Gastroesophageal sphincter (tissue), 4 donors: Measurements from ENCODE around the gene GP2. TPM values are rescaled to one million over a fixed set of nuclear protein-coding genes. Genes with fewer than 3 reads are reported as not detected.

Experiments used
- ATAC-seq: fragments of 150-250 bp; one replicate; pipeline ENCODE4 v1.9.1; 2016; ENCODE audit warnings: mild to moderate bottlenecking, moderate library complexity
- H3K27ac ChIP-seq, 4 donors: fragments of 200-600 bp; sonication (generic) in 3 of 4; 1 replicate in 3 of 4; 2 replicates in 1 of 4; pipeline ENCODE4 v1.5.1; 2016 to 2019
- H3K27me3 ChIP-seq: fragments of 200-600 bp; sonication (generic); one replicate; pipeline ENCODE4 v1.5.1; 2019
- H3K36me3 ChIP-seq, 2 donors: fragments of 200-600 bp; sonication (generic); one replicate each; pipeline ENCODE4 v1.5.1; 2019; ENCODE audit warnings: control low read depth in 1 of 2
- H3K4me1 ChIP-seq, 3 donors: fragments of 200-600 bp; sonication (generic); 1 replicate in 2 of 3; 2 replicates in 1 of 3; pipeline ENCODE4 v1.5.1; 2016 to 2019; ENCODE audit warnings: control low read depth in 2 of 3
- H3K4me3 ChIP-seq, 2 donors: fragments of 200-600 bp; sonication (generic); one replicate each; pipeline ENCODE4 v1.5.1; 2019; ENCODE audit warnings: mild to moderate bottlenecking in 1 of 2, moderate library complexity in 1 of 2
- H3K9me3 ChIP-seq, 3 donors: fragments of 200-600 bp; sonication (generic); one replicate each; pipeline ENCODE4 v1.5.1; 2017 to 2019; ENCODE audit warnings: control low read depth in 2 of 3
- EP300 ChIP-seq: sonication (generic); formaldehyde crosslinking; IDR thresholded peaks from one replicate; pipeline ENCODE4 v1.6.1; 2017; ENCODE audit warnings: antibody characterized with exemption, mild to moderate bottlenecking
- POLR2A ChIP-seq, 2 donors: fragments of 450-650 bp; IDR thresholded peaks; one replicate each; pipeline ENCODE4 v1.6.1; 2017; ENCODE audit warnings: antibody characterized with exemption in 2 of 2, mild to moderate bottlenecking in 2 of 2, moderate library complexity in 1 of 2
- POLR2AphosphoS5 ChIP-seq: sonication (generic); formaldehyde crosslinking; IDR thresholded peaks from one replicate; pipeline ENCODE4 v1.6.1; 2017; ENCODE audit warnings: antibody characterized with exemption
- WGBS, 2 donors: methylation state at CpG; one replicate each; pipeline ENCODE4 v1.1.5; 2018; ENCODE audit warnings: low coverage in 1 of 2; 5-methylcytosine and 5-hydroxymethylcytosine counted together
- total RNA-seq, 4 donors: library from RNA; depleted of rRNA; stranded (reverse); fragments of >200 nt; gene quantifications; one replicate each; pipeline ENCODE4 v1.1.0, GENCODE V29; 2016
- TF ChIP-seq, protein P1 (sequence below), 4 experiments: fragments of 200-600 bp in 2 of 4; fragments of 450-650 bp in 2 of 4; sonication (generic) in 1 of 4; IDR thresholded peaks; one replicate each; pipeline ENCODE4 v1.5.1; 2017 to 2019; ENCODE audit warnings: antibody characterized with exemption in 4 of 4, mild to moderate bottlenecking in 2 of 4, moderate library complexity in 2 of 4

GP2 gene
- total RNA-seq, 4 donors from 2014 or later = 0.10 TPM; not detected in 3

DNA sequence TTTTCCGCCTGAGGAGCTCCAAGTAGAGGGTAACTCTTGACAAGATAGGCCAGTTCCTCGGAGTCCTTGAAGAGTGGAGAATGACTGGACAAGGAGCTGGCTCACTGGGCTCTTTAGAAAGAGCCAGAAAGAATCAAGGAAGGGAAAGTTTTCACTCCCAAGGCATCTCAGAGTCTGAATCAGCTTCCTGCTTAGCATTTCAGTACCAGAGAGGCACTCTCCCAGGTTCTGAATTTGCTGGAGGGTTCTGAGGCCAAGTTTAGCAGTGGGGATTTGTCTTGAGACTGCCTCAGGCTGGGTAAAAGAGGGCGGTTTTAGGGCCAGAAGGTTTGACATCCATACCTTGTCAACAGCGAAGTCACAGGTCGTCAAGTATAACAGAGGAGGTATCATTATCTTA lies 25.5 kb downstream of the GP2 start:
- Histone ChIP-seq H3K9me3 (no peaks in the 10 kb centered on the region), H3K27me3 (peaks cover 19% of the 10 kb centered on the region), H3K4me3 (no peak overlapping the region), H3K36me3 (no peaks in the 10 kb centered on the region), H3K27ac (no peak overlapping the region), H3K4me1 (no peaks in the 10 kb centered on the region)
- WGBS, 2 donors = 55 to 57% methylated on average over 3 to 5 of the region's 5 CpGs
- no peak for ATAC-seq
- no peak for TF ChIP-seq POLR2A (IDR thresholded peaks at IDR 0.05)
- TF ChIP-seq EP300 = no peak
- no peak for TF ChIP-seq POLR2AphosphoS5
- TF ChIP-seq, protein P1, sequence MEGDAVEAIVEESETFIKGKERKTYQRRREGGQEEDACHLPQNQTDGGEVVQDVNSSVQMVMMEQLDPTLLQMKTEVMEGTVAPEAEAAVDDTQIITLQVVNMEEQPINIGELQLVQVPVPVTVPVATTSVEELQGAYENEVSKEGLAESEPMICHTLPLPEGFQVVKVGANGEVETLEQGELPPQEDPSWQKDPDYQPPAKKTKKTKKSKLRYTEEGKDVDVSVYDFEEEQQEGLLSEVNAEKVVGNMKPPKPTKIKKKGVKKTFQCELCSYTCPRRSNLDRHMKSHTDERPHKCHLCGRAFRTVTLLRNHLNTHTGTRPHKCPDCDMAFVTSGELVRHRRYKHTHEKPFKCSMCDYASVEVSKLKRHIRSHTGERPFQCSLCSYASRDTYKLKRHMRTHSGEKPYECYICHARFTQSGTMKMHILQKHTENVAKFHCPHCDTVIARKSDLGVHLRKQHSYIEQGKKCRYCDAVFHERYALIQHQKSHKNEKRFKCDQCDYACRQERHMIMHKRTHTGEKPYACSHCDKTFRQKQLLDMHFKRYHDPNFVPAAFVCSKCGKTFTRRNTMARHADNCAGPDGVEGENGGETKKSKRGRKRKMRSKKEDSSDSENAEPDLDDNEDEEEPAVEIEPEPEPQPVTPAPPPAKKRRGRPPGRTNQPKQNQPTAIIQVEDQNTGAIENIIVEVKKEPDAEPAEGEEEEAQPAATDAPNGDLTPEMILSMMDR (IDR thresholded peaks at IDR 0.05) = no peak

DNA sequence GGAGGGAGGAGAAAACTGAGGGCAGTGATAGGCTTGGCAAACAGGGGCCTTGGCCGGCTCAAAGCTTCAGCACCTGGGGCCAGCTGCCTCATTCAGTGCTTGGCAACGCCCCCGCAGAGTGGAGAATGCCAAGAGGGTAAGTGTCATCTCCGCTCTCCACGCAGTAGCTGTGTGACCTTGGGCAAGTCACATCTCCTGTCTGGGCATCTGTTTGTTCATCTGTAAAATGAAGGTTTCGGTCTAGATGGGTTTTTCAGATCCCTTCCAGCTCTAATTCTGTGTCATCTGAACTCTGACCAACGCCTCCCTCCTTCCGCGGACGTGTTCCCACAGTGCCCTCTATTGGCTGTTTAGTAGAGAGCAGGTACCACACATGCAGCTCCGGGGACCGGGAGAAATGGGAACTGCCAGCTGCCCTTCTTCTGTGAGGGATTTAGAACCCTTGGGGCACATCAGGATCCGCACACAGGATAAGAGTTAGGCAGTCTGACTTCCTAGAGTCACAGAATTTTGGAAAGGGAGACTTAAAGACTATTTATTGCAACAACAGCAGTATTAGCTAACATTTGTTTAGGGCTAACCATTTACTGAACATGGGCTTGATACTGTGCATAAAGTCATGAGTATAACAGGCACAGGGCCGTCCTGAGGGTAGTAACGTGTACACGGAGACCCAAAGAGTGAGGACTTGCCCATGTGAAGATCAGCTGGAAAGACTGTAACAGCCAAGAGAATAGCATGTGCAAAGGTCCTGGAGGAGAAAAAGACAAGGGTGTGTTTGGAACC lies 26.8 kb downstream of the GP2 start:
- 18 to 34% methylated on average over 6 to 9 of the region's 16 CpGs for WGBS, 2 donors
- H3K36me3 ChIP-seq = no peaks in the 10 kb centered on the region
- H3K27me3 ChIP-seq = peaks cover 23% of the 10 kb centered on the region
- TF ChIP-seq POLR2A (IDR thresholded peaks at IDR 0.05) = no peak
- TF ChIP-seq, protein P1 (IDR thresholded peaks at IDR 0.05) = peak in 3 of 4 experiments; percentile 6 to 57 (median 29)
- no peak overlapping the region for H3K4me3 ChIP-seq
- H3K27ac ChIP-seq = no peak overlapping the region
- no peaks in the 10 kb centered on the region for H3K9me3 ChIP-seq
- H3K4me1 ChIP-seq = no peaks in the 10 kb centered on the region
- no peak for ATAC-seq

DNA sequence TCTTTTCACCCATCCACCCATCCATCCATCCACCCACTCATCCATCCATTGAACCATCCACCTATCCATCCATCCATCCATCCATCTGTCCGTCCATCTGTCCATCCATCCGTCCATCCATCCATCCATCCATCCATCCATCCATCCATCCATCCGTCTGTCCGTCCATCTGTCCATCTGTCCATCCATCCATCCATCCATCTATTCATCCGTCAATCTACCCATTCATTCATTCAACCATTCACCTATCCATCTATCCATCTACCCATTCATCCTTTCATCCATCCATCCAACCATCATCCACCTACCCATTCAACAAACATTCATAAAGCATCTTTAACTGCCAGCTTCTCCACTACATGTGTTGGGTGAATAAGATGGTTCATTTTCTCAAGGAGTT lies 28.9 kb downstream of the GP2 start:
- TF ChIP-seq POLR2A (IDR thresholded peaks at IDR 0.05) (no peak), POLR2AphosphoS5 (no peak), EP300 (no peak)
- TF ChIP-seq, protein P1 (IDR thresholded peaks at IDR 0.05) = no peak
- Histone ChIP-seq H3K9me3 (no peaks in the 10 kb centered on the region), H3K27me3 (peaks cover 25% of the 10 kb centered on the region), H3K4me1 (no peaks in the 10 kb centered on the region), H3K36me3 (no peaks in the 10 kb centered on the region), H3K27ac (no peak overlapping the region), H3K4me3 (no peak overlapping the region)
- no peak for ATAC-seq
- WGBS, 2 donors = 70 to 73% methylated on average over 3 to 5 of the region's 5 CpGs

DNA sequence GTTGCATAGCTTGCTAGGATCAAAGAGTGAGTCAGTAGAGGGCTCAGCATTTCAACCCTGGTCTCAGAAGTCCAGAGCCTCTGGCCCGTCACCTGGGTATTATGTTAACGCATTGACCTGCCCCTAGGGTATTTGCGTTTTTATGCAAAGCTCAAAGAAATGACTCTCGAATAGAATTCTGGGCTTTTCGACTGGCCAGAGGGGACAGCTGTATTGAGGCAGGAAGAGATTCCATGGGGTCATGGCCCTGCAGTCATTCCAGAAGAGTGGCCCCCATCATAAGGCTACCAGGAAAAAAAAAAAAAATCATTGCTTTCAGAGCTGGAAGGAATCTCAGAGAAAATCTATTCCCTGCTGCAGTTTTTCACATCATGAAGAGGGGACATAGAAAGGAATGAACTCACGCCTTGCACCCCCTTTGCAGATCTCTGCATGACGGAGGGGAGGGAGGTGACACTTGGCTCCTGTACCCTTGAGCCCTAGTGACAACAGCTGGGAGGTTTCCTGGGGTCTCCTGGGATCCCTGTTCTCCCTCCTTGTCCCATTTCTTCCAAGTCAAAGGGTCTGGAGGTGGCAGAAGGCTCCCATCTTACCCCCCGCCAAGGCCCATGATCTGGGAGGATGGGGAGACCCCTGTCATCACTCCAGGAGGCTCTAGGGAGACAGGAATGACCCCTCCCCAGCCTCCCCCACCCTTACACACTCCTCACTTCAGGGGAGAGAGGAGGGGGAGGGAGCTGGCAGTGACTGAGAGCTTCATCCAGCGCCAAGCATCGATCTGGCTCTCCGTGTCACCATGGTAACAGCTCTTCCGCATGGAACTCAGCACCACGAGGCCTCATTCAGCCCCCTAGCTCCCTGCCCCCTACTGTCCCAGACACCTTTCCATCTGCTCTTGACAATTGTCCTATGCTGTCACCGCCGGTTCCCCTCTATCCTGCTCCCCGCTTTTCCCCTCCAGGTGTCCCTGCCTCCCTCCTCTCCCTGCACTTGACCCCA lies 35.8 kb downstream of the GP2 start:
- Histone ChIP-seq H3K36me3 (no peaks in the 10 kb centered on the region), H3K27me3 (peaks cover 37% of the 10 kb centered on the region), H3K4me3 (no peak overlapping the region), H3K27ac (no peak overlapping the region), H3K4me1 (no peaks in the 10 kb centered on the region), H3K9me3 (no peaks in the 10 kb centered on the region)
- TF ChIP-seq, protein P1 (IDR thresholded peaks at IDR 0.05) = no peak
- TF ChIP-seq POLR2AphosphoS5 (no peak), POLR2A (IDR thresholded peaks at IDR 0.05) (no peak), EP300 (no peak)
- 15 to 20% methylated on average over 8 to 13 of the region's 16 CpGs for WGBS, 2 donors
- no peak for ATAC-seq
